PC-9 (cell line): ENCODE measurements around the gene COL15A1. TPM values are rescaled to one million over a fixed set of nuclear protein-coding genes. Genes with fewer than 3 reads are reported as not detected.

Experiments
- BruUV-seq: library from RNA; stranded (reverse); fragments of 400-500 nt; replicated peaks from 2 replicates; lab custom pipeline; 2021; lab: Mats Ljungman, UMichigan
- CTCF ChIA-PET: fragments of 300-600 bp; sonication (Branson Sonifier 250); formaldehyde crosslinking; loops from one replicate; lab custom pipeline; 2022; ENCODE audit warnings: antibody characterized with exemption; lab: Charles Lee
- POLR2A ChIA-PET: fragments of 300-600 bp; sonication (Branson Sonifier 250); formaldehyde crosslinking; loops from one replicate; lab custom pipeline; 2022; ENCODE audit warnings: antibody characterized with exemption; ENCODE audit not compliant: unreplicated experiment; lab: Charles Lee
- DNase-seq, 2 experiments: peaks; one replicate each; pipeline versions ENCODE4 v3.0.0 to v3.0.0-alpha.2; 2015 to 2022; ENCODE audit warnings: mixed read lengths in 1 of 2
- H2AFZ ChIP-seq: fragments of 200-600 bp; sonication (generic); 2 replicates; pipeline ENCODE4 v1.8.1; 2017; ENCODE audit warnings: antibody characterized with exemption
- H3F3A ChIP-seq: fragments of 200-600 bp; sonication (generic); 2 replicates; pipeline ENCODE4 v1.8.1; 2017; ENCODE audit warnings: antibody characterized with exemption, mild to moderate bottlenecking, low read depth; ENCODE audit not compliant: insufficient read depth
- H3K27ac ChIP-seq: fragments of 200-600 bp; sonication (generic); 2 replicates; pipeline ENCODE4 v1.6.1; 2016; ENCODE audit warnings: mixed run types
- H3K27me3 ChIP-seq: fragments of 200-600 bp; sonication (generic); 2 replicates; pipeline ENCODE4 v1.6.1; 2016; ENCODE audit warnings: low read depth, mixed run types; ENCODE audit not compliant: insufficient read depth
- H3K36me3 ChIP-seq: fragments of 200-600 bp; sonication (generic); 2 replicates; pipeline ENCODE4 v1.6.1; 2016; ENCODE audit warnings: low read depth, mixed run types
- H3K4me1 ChIP-seq: fragments of 200-600 bp; sonication (generic); replicated peaks from 2 replicates; pipeline ENCODE4 v1.6.1; 2016; ENCODE audit warnings: mixed run types; ENCODE audit not compliant: insufficient read depth
- H3K4me2 ChIP-seq: fragments of 200-600 bp; sonication (generic); 2 replicates; pipeline ENCODE4 v1.6.1; 2017; ENCODE audit warnings: mixed run types
- H3K4me3 ChIP-seq: fragments of 200-600 bp; sonication (generic); 2 replicates; pipeline ENCODE4 v1.6.1; 2016; ENCODE audit warnings: mixed run types
- H3K79me2 ChIP-seq: fragments of 200-600 bp; sonication (generic); 2 replicates; pipeline ENCODE4 v1.6.1; 2017; ENCODE audit warnings: low read depth, mixed run types
- H3K9me2 ChIP-seq: fragments of 200-600 bp; sonication (generic); 2 replicates; pipeline ENCODE4 v1.8.1; 2017; ENCODE audit warnings: mild to moderate bottlenecking; ENCODE audit not compliant: insufficient read depth
- H3K9me3 ChIP-seq: fragments of 200-600 bp; sonication (generic); 2 replicates; pipeline ENCODE4 v1.8.1; 2016; ENCODE audit warnings: low read depth; ENCODE audit not compliant: insufficient read depth
- H4K20me1 ChIP-seq: fragments of 200-600 bp; sonication (generic); 2 replicates; pipeline ENCODE4 v1.8.1; 2017; ENCODE audit not compliant: insufficient read depth
- CTCF ChIP-seq: fragments of 200-600 bp; sonication (generic); conservative IDR thresholded peaks from 2 replicates; pipeline ENCODE4 v1.6.1; 2017; ENCODE audit warnings: mixed run types, antibody characterized with exemption, mild to moderate bottlenecking, moderate library complexity
- EZH2 ChIP-seq: fragments of 200-600 bp; sonication (generic); IDR thresholded peaks from 2 replicates; pipeline ENCODE4 v1.8.0; 2017; ENCODE audit warnings: antibody characterized with exemption, low read depth
- intact Hi-C: fragments of 100-400 bp; cut with micrococcal nuclease; formaldehyde crosslinking; loops from one replicate; pipeline ENCODE4 v1.10.0; 2022; ENCODE audit not compliant: unreplicated experiment
- total RNA-seq: library from RNA; stranded (reverse); gene quantifications from 2 replicates; pipeline ENCODE4 v1.2.3, GENCODE V29; 2021

Gene COL15A1
- total RNA-seq, 1 experiment from 2014 or later, result not detected

DNA sequence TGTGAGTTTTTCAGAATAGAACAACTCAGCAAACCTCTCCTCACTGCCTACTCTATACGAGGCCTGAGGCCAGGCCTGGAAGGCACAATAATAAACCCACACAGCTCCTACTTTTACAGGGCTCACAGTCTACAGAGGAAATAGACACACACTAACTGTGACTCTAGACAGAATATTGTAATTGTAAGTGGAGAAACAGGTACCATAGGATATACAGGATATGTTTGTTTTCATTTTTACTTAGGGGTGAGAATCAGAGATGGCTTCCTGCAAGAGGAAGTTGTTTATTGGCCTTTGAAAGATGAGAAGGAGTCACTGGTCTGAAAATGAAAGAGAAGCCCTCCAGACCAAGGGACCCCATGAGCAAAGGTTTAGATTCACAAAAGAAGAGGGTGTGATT lies 125.4 kb downstream of the COL15A1 start:
- H3K4me3 ChIP-seq, result no peak overlapping the region
- no peaks in the 10 kb centered on the region for H4K20me1 ChIP-seq
- H3F3A ChIP-seq, result no peaks in the 10 kb centered on the region
- no peaks in the 10 kb centered on the region for H3K9me2 ChIP-seq
- no peaks in the 10 kb centered on the region for H3K9me3 ChIP-seq
- no peaks in the 10 kb centered on the region for H3K79me2 ChIP-seq
- no peak overlapping the region for H3K4me2 ChIP-seq
- ChIA-PET CTCF (no interaction called here), POLR2A (no interaction called here)
- no peak overlapping the region for H3K27ac ChIP-seq
- BruUV-seq, result no TSS peak
- no peak overlapping the region for H2AFZ ChIP-seq
- TF ChIP-seq CTCF (no peak), EZH2 (no peak)
- no peaks in the 10 kb centered on the region for H3K27me3 ChIP-seq
- no peaks in the 10 kb centered on the region for H3K36me3 ChIP-seq
- no peaks in the 10 kb centered on the region for H3K4me1 ChIP-seq
- intact Hi-C loops, result no loop called here
- DNase-seq, result no peak

- Histone ChIP-seq H3K79me2 (no peaks in the 10 kb centered on the region), H3K9me2 (no peaks in the 10 kb centered on the region), H2AFZ (no peak overlapping the region), H3K27me3 (no peaks in the 10 kb centered on the region), H3K27ac (no peak overlapping the region), H4K20me1 (no peaks in the 10 kb centered on the region), H3K4me1 (no peaks in the 10 kb centered on the region), H3K36me3 (no peaks in the 10 kb centered on the region), H3F3A (no peaks in the 10 kb centered on the region), H3K4me3 (no peak overlapping the region), H3K9me3 (no peaks in the 10 kb centered on the region), H3K4me2 (no peak overlapping the region)
- BruUV-seq, result no TSS peak
- CTCF ChIA-PET, result no interaction called here
- TF ChIP-seq CTCF, result no peak
- no peak for TF ChIP-seq EZH2
- intact Hi-C loops, result no loop called here
- POLR2A ChIA-PET, result no interaction called here
- no peak for DNase-seq
These were observed 125.8 kb downstream of the COL15A1 start for GRCh38 chr9:99069546-99069945.

DNA sequence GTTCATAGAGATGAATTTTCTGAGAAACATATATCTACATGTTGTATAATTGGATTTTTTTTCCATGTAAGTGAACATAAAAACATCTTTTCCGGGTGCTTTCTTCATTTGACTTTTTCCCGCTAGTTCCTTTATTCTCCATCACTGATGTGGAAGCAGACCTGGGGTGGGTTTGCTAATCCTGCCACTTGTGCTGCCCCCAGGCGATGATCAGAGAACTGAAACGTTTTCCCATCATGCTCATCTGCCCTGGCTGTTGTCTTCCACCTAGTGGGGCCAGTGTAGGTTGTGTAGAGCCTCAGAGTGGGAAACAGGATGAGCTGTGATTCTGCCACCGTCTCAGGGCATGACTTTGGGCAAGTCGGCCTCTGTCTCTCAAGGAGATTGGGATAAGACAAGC lies 127.0 kb downstream of the COL15A1 start:
- DNase-seq, result no peak
- POLR2A ChIA-PET, result no interaction called here
- Histone ChIP-seq H3F3A (no peaks in the 10 kb centered on the region), H3K4me3 (no peak overlapping the region), H2AFZ (no peak overlapping the region), H3K27ac (no peak overlapping the region), H3K36me3 (no peaks in the 10 kb centered on the region), H3K9me2 (no peaks in the 10 kb centered on the region), H4K20me1 (no peaks in the 10 kb centered on the region), H3K79me2 (no peaks in the 10 kb centered on the region), H3K27me3 (no peaks in the 10 kb centered on the region), H3K4me2 (no peak overlapping the region), H3K9me3 (no peaks in the 10 kb centered on the region), H3K4me1 (no peaks in the 10 kb centered on the region)
- TF ChIP-seq EZH2, result no peak
- TF ChIP-seq CTCF, result no peak
- intact Hi-C loops, result no loop called here
- CTCF ChIA-PET, result no interaction called here
- BruUV-seq, result no TSS peak
